ENCODE results near the gene SETD1B. TPM values are rescaled to one million over a fixed set of nuclear protein-coding genes. Genes with fewer than 3 reads are reported as not detected.
"Not testable (repeated sequence)": the region's sequence is repeated elsewhere in the genome, so short reads cannot be mapped to it uniquely, and the experiment has no call there.

SETD1B gene
- total RNA-seq, 1 experiment from 2014 or later, result 1.7 TPM

DNA sequence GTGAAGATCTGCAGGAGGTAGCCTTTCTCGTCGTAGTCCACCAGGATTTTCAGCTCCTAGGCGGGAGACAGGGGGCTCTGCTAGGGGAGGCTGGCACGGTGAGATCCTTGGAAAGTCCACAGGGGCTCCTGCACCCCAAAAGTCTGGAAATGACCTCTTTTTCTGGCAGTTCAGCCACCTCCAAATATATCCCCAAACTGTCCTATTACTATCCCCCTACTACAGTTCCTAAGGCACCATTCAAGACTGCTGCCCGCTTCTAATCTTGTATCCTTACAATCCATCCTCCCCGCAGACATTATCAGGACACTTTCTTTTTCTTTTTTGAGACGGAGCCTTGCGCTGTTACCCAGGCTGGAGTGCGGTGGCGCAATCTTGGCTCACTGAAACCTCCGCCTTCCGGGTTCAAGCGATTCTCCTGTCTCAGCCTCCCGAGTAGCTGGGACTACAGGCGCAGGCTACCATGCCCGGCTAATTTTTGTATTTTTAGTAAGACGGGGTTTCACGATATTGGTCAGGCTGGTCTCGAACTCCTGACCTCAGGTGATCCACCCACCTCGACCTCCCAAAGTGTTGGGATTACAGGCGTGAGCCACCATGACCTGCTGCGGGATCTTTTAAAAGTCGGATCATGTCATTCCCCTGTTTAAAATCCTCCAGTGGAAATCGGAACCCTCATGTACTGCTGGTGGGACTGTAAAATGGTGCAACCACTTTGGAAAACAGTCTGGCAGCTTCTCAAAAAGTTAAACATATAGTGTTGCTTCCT is 36.4 kb downstream of the SETD1B start:
- H3K4me3 ChIP-seq, result peak overlapping the region; percentile 43
- peaks cover 10% of the 10 kb centered on the region; the same call in 1 of the 2 replicates for H3K4me1 ChIP-seq (replicated peaks)
- H3K36me3 ChIP-seq, result no peaks in the 10 kb centered on the region
- no peak overlapping the region for H3K27ac ChIP-seq
- no peaks in the 10 kb centered on the region for H3K9me3 ChIP-seq (replicated peaks)
- H3K27me3 ChIP-seq (replicated peaks), result no peaks in the 10 kb centered on the region; the same call in 1 of the 2 replicates
- DNase-seq (ENCODE audit: low read depth in 1 of 2, low spot score in 2 of 2), result no peak

DNA sequence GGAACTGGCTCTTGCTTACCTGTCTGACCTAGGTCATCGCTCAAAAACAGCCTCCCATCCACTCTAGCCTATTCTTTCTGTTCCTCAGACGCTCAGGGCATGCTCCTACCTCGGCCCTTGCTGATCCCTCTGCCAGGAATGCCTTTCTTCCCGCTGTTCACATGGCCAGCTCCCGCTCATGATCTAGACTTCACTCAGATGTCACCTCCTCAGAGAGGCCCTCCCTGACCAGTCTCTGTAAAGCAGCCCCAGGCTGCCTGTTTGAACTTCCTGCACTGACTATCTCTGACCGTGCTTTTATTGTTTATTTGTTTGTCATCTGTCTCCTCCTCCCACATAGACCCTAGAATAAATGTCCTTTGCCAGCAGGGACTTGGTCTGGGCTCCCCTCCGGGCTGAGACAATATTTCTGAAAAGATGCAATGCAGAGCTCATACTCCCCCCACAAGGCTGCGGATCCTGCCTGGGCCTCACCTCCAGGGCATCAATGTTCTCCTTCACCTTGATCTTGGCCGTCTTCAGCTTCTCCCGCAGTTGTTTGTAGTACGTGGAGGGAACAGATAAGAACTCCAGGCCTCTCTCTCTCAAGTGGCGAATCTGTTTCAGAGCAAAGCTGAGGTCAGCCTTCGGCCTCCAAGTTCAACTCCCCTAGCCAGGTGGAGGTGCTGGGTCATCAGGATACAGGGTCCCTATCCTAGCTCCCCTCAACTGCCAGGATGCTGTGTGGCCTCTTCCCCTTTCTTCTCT is 39.6 kb downstream of the SETD1B start:
- no peaks in the 10 kb centered on the region for H3K36me3 ChIP-seq
- no peaks in the 10 kb centered on the region for H3K27me3 ChIP-seq (replicated peaks)
- no peaks in the 10 kb centered on the region for H3K9me3 ChIP-seq (replicated peaks)
- H3K27ac ChIP-seq, result no peak overlapping the region
- peaks cover 10% of the 10 kb centered on the region; the same call in 1 of the 2 replicates for H3K4me1 ChIP-seq (replicated peaks)
- no peak overlapping the region for H3K4me3 ChIP-seq
- no peak for DNase-seq (ENCODE audit: low read depth in 1 of 2, low spot score in 2 of 2)

DNA sequence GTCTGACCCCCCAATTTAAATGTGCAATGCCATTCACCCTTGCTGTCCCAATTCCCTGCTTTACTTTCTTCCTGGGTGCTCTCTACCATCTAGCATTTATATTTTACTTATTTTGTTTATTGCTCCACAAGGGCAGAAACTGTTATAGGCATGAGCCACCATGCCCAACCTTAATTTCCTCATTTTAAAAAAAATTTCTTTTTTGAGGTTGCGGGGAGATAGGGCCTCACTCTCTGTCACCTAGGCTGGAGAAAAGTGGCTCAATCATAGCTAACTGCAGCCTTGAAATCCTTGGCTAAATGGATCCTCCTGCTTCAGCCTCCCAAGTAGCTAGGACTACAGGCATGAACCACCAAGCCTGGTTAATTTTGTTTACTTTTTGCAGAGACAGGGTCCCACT is 41.9 kb downstream of the SETD1B start:
- Histone ChIP-seq H3K27ac (no peak overlapping the region), H3K36me3 (no peaks in the 10 kb centered on the region), H3K4me1 (replicated peaks) (no peaks in the 10 kb centered on the region)

DNA sequence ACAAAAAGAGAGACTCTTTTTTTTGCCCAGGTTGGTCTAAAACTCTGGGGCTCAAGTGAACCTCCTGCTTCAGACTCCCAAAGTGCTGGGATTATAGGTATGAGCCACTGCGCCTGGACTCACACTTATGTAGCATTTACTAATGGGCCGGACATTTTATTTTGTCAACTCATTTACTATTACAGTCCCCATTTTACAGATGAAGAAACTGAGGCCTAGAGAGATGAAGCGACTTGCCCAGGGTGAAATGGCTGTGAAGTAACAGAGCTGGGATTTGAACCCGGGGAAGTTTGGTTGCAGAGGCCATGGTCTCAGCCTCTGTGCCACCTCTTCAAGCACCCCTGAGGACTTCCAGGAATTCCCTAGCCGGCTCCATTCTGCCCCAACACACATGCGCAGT is 45.4 kb downstream of the SETD1B start:
- H3K9me3 ChIP-seq (replicated peaks), result no peaks in the 10 kb centered on the region
- H3K27me3 ChIP-seq (replicated peaks), result no peaks in the 10 kb centered on the region
- no peaks in the 10 kb centered on the region for H3K4me1 ChIP-seq (replicated peaks)
- DNase-seq (ENCODE audit: low read depth in 1 of 2, low spot score in 2 of 2), result no peak
- no peak overlapping the region for H3K27ac ChIP-seq
- no peak overlapping the region for H3K4me3 ChIP-seq
- H3K36me3 ChIP-seq, result no peaks in the 10 kb centered on the region

More for the DNA sequence above, 41.9 kb downstream of the SETD1B start:
- DNase-seq (ENCODE audit: low read depth in 1 of 2, low spot score in 2 of 2), result no peak
- H3K4me3 ChIP-seq, result no peak overlapping the region
- H3K9me3 ChIP-seq (replicated peaks), result no peaks in the 10 kb centered on the region
- no peaks in the 10 kb centered on the region for H3K27me3 ChIP-seq (replicated peaks)

DNA sequence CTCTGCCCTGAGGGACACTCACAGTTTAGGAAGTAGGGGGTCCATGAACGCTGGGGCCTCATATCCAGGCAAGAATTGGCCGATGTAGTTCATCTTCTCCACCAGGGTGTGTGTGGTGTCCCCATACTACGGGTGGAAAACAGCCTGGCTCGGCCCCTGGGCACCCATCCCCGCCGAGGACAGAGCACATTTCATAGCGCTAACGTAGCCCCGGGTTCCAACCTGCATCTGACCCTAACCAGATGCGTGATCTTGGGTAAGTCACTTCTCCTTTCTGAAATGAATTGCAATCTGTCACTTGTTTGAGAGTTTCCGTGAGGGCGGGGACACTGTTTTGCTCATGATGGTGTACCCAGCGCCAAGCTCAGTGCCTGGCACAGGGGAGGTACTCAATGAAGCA is 45.9 kb downstream of the SETD1B start:
- Histone ChIP-seq H3K27ac (no peak overlapping the region), H3K27me3 (replicated peaks) (no peaks in the 10 kb centered on the region), H3K9me3 (replicated peaks) (no peaks in the 10 kb centered on the region), H3K4me1 (replicated peaks) (no peaks in the 10 kb centered on the region), H3K4me3 (no peak overlapping the region), H3K36me3 (no peaks in the 10 kb centered on the region)
- no peak for DNase-seq (ENCODE audit: low read depth in 1 of 2, low spot score in 2 of 2)

DNA sequence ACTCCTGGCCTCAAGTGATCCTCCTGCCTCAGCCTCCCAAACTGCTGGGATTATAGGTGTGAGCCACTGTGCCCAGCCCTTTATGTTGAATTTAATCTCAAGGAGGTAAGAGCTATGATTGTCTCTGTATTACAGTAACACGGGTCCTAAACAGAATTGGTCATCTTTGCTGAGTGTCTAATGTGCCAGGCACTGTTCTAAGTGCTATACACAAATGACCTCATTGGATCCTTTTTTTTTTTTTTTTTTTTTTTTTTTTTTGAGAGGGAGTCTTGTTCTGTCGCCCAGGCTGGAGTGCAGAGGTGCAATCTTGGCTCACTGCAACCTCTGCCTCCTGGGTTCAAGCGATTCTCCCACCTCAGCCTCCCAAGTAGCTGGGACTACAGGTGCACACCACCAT is 48.6 kb downstream of the SETD1B start:
- not testable (repeated sequence) for H3K4me3 ChIP-seq; H3K4me1 ChIP-seq (replicated peaks); H3K27me3 ChIP-seq (replicated peaks); H3K36me3 ChIP-seq; H3K9me3 ChIP-seq (replicated peaks); H3K27ac ChIP-seq; DNase-seq (ENCODE audit: low read depth in 1 of 2, low spot score in 2 of 2)

DNA sequence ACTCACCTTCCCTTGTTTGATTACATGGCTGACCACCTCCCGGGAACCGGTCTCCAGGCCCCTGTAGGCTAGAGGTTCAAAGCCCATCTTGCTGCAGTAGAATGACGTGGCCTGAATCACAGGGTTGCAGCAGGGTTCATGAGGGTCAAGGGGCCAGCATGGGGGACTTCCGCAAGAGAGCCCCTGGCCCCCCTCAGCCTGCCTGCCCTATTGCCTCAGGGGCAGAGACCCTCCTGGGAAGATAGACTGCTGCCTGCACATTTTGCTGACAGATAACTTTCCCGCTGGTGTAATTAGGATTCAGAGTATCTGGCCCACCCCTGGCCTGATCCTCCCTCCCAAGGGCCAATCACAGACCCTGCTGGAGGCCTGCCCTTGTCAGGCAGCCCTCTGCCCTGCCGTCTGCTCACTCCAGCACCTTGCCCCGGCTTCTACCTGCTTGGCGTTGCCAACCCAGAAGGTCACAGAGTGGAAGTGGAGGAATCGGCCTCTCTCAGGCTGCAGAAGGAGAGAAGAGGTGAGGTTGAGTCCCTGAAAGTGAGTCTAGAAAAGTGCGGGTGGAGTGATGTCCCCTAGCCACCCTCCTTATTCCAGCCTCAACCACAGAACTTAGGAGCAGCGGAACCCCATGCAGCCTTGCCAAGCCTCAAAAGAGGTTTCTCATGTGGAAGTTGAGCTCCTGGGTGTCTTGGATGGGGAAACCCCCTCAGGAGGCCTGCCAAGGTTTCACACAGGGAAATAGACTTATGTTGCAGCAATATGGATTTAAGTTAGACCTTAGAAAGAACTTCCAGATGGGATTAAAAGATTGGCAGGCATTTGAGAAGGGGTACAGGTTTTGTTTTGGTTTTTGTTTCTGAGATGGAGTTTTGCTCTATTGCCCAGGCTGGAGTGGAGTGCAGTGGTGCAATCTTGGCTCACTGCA is 53.8 kb downstream of the SETD1B start:
- no peak overlapping the region for H3K4me3 ChIP-seq
- H3K27me3 ChIP-seq (replicated peaks), result no peaks in the 10 kb centered on the region
- DNase-seq (ENCODE audit: low read depth in 1 of 2, low spot score in 2 of 2), result no peak
- no peak overlapping the region for H3K27ac ChIP-seq
- no peaks in the 10 kb centered on the region for H3K9me3 ChIP-seq (replicated peaks)
- no peaks in the 10 kb centered on the region for H3K36me3 ChIP-seq
- peaks cover 18% of the 10 kb centered on the region for H3K4me1 ChIP-seq (replicated peaks)

DNA sequence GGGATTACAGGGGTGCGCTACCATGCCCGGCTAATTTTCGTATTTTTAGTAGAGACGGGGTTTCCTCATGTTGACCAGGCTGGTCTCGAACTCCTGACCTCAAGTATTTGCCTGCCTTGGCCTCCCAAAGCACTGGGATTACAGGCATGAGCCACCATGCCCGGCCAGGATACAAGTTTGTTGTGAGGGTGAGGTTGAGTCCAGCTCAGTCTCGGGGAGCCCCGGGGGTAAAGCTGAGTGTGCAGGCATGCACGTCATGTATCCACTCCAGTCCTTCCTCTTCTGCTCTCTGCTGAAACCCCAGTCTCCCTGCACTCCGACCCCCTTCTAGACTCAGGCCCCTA is 54.5 kb downstream of the SETD1B start:
- Histone ChIP-seq H3K27ac (no peak overlapping the region), H3K27me3 (replicated peaks) (no peaks in the 10 kb centered on the region), H3K4me1 (replicated peaks) (peaks cover 18% of the 10 kb centered on the region), H3K9me3 (replicated peaks) (no peaks in the 10 kb centered on the region), H3K4me3 (no peak overlapping the region), H3K36me3 (no peaks in the 10 kb centered on the region)
- no peak for DNase-seq (ENCODE audit: low read depth in 1 of 2, low spot score in 2 of 2)

DNA sequence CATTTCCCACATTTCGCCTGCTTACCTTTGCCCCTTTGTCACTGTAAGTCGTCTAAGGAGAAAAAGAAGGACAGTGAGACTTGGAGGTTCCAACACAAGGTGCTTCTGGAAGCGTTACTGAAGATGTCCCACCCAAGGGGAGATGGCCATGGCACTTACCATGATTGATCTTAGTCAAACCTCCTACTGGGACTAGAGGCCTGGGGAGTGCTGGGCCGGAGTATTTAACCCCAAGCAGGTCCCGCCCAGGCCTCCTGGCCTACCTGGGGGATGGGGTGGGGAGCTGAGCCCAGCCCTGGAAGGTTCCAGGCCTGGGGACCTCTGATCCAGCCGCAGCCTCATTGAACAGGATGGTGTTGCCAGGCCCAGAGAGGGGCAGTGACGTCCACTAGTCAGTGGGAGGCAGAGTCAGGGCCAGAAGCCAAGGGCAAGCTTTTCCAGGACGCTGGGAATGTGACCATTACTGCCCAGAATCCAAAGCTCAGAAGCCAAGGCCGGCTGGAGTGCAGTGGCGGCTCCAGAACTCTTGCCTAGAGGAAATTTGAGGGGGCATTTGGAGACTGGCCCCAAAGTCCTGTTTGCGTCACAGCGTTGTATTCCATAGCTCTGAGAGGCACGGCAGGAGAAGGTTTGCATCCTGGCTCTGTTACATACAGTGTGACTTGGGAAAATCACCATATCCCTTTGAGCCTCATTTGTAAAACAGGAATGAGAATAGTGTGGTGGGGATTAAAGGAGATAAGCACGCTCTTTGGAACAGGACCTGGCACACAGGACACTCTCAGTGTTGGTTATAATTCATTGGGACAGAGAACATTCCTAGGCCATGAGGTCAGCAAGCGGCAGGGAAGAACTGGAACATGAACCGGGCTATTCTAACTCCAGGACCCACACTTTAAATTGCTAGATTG is 55.1 kb downstream of the SETD1B start, which contains the start of gene HPD:
TSS of gene HPD (minus strand) at position 198 of the 911 bp plus-strand sequence. CDS start at position 162, 36 bp downstream.
- Histone ChIP-seq H3K4me3 (no peak within 1 kb of the TSS), H3K9me3 (replicated peaks) (no peaks in the 10 kb centered on the region), H3K27me3 (replicated peaks) (no peaks in the 10 kb centered on the region), H3K4me1 (replicated peaks) (peaks cover 18% of the 10 kb centered on the region), H3K36me3 (no peaks in the 10 kb centered on the region), H3K27ac (no peak within 1 kb of the TSS)
- DNase-seq (ENCODE audit: low read depth in 1 of 2, low spot score in 2 of 2), result peak; percentile 46 to 58

DNA sequence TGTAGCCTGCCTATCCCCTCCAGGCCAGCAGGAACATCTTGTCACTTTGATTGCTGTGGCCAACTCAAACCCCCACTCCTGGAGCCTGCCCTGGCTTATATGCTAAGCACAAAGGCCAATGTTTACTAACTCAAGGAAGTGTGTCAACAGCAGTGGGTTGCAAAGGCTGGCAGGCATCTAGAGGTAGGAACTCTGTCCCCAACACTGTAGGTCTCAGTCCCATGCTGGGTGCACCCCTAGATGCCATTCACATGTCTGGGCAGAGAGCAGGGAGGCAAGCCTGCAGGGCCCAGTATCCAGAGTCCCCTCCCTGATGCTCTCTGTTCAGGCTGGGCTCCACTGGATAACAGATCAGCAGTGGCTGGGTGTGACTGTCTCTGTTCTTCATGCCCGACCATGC is 56.4 kb downstream of the SETD1B start:
- Histone ChIP-seq H3K27me3 (replicated peaks) (no peaks in the 10 kb centered on the region), H3K27ac (no peak overlapping the region), H3K4me1 (replicated peaks) (peaks cover 18% of the 10 kb centered on the region), H3K36me3 (no peaks in the 10 kb centered on the region), H3K4me3 (no peak overlapping the region), H3K9me3 (replicated peaks) (no peaks in the 10 kb centered on the region)
- DNase-seq (ENCODE audit: low read depth in 1 of 2, low spot score in 2 of 2), result no peak

DNA sequence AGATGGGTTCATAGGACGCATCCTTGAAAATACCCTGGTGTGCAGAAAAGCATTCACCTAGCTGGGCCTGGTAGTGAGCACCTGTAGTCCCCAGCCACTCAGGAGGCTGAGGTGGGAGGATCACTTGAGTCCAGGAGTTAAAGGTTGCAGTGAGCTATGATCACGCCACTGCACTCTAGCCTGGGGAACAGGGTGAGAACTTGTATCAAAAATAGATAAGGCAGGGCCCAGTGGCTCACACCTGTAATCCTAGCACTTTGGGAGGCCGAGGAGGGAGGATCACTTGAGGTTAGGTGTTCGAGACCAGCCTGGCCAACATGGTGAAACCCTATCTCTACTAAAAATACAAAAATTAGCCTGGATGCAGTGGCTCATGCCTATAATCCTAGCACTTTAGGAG is 56.9 kb downstream of the SETD1B start:
- H3K9me3 ChIP-seq (replicated peaks); H3K27me3 ChIP-seq (replicated peaks); H3K4me3 ChIP-seq; H3K27ac ChIP-seq; H3K36me3 ChIP-seq; DNase-seq (ENCODE audit: low read depth in 1 of 2, low spot score in 2 of 2): not testable (repeated sequence)
- peaks cover 18% of the 10 kb centered on the region for H3K4me1 ChIP-seq (replicated peaks)

DNA sequence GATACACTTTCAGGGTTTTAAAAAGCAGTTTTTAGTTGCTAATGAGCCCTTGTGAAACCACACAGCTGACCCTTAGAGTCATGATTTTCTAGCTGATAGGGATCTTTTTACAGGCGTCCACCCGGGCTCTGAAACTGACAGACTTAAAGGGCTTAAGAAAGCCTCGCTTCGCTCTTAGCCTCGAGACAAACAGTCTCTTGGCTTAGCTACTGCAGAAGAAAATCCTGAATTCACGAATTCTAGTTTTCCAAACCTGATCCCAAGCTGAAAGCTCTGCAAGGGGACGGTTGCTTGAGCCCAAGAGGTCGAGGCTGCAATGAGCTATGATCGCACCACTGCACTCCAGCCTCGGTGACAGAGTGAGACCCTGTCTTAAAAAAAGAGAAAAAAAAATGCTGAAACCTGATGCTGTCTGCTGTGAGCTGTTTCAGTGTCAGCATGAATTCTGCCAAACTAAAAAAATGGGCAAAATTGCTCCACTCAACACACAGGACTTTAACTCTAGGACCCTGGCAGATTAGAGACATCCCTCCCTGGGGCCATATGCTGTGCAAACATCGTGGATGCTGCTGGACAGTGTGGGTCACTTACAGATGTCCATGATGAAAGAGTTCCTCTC is 57.9 kb downstream of the SETD1B start:
- Histone ChIP-seq H3K4me3 (no peak overlapping the region), H3K27me3 (replicated peaks) (no peaks in the 10 kb centered on the region), H3K9me3 (replicated peaks) (no peaks in the 10 kb centered on the region), H3K4me1 (replicated peaks) (peaks cover 18% of the 10 kb centered on the region), H3K27ac (no peak overlapping the region), H3K36me3 (no peaks in the 10 kb centered on the region)
- DNase-seq (ENCODE audit: low read depth in 1 of 2, low spot score in 2 of 2), result no peak
